Stimulated activated naive CD8-positive, alpha-beta T cell treated with anti-CD3 and anti-CD28 coated beads, Interleukin-15, Interleukin-2, amounts not matched to agents 100 U/mL and 50 U/mL, for 24 hours (primary cell): ENCODE results near the gene SRSF3.
A peak's percentile ranks its signal among the peaks of the same experiment; 100 is the strongest.
"Not testable (repeated sequence)": the region's sequence is repeated elsewhere in the genome, so short reads cannot be mapped to it uniquely, and the experiment has no call there.

Experiments
- ATAC-seq: fragments of 150-1000 bp; cut with Tn5 transposase; one replicate; pipeline ENCODE4 v1.10.0; 2021
- DNase-seq: peaks from one replicate; pipeline ENCODE4 v3.0.0; 2021

SRSF3 gene

GRCh38 chr6:36605143-36605542, 11.0 kb downstream of the SRSF3 start:
- no peak for ATAC-seq
- no peak for DNase-seq

DNA sequence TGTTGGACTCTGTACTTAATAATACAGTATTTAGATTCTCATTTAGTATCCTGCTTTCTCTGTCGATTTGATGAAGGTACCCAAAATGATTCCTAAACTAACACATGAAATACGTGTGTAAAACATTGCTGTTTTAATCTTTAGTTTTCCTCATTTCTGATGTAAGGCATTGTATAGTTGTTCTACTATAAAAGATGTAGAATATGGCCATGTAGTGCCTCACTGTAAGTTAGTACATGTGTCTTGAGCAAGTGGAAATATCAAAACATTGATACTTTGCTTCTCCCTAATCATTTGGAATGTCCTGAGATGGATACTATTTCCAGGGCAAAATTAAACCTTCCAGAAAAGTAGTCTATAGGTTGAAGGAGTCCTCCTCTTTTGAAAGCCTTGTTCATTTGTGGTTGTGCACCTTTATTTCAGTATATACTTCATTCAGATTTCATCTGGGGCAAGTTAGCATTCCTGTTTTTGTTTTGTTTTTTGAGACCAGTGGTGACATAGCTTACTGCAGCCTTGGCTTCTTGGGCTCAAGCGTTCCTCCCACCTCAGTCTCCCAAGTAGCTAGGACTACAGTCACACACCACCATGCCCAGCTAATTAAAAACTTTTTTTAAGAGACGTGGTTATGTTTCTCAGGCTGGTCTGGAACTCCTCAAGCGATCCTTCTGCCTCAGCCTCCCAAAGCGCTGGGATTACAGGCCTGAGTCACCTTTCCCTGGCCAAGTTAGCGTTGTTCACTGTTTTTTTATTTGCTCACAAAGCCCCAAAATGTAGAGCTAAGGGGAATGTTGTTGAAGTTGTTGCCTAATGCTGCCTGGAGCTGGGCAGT, 11.6 kb downstream of the SRSF3 start:
- DNase-seq = no peak
- no peak for ATAC-seq

DNA sequence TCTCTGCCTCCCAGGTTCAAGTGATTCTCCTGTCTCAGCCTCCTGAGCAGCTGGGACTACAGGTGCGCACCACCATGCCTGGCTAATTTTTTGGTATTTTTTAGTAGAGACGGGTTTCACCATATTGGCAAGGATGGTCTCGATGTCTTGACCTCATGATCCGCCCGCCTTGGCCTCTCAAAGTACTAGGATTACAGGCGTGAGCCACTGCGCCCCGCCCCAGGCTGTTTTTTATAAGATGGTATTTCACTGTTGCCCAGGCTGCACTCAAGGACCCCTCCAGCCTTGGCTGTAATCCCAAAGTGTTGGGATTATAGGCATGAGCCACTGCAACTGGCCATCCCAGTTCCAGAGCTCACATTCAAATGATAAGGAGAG, 13.1 kb downstream of the SRSF3 start:
- not testable (repeated sequence) for DNase-seq, ATAC-seq

DNA sequence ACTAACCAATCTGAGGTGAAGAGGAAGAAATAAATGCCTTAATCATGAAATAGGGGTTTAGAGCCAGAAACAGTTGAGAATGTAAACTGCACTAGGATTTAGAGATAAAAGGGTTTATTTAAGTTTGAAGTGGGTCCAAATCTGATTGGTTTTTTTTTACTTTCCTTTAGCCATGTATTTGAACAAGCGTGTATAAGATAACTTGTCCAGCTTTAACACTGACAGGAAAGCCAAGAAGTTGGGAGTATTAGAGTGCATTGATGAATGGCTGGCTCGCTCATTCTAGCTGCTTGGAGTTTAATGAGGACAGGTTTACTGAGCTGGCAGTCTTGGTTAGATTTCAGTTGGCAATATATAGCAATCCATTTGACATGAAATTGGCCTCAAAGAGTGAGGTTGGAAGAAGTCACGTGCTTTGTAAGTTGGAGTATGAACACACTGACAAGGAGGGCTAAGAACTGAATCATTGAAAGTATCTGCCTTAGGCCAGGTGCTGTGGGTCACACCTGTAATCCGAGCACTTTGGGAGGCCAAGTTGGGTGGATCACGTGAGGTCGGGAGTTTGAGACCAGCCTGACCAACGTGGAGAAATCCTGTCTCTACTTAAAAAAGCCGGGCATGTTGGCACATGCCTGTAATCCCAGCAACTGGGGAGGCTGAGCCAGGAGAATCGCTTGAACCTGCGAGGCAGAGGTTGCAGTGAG, 13.7 kb downstream of the SRSF3 start:
- no peak for DNase-seq
- ATAC-seq = no peak

- ATAC-seq (no peak), DNase-seq (no peak)
Measured at GRCh38 chr6:36608788-36609563, 14.8 kb downstream of the SRSF3 start.

- DNase-seq = no peak
- no peak for ATAC-seq
Measured at GRCh38 chr6:36609582-36609981, 15.4 kb downstream of the SRSF3 start.

- ATAC-seq (no peak), DNase-seq (no peak)
Measured at GRCh38 chr6:36610041-36610955, 16.1 kb downstream of the SRSF3 start.

DNA sequence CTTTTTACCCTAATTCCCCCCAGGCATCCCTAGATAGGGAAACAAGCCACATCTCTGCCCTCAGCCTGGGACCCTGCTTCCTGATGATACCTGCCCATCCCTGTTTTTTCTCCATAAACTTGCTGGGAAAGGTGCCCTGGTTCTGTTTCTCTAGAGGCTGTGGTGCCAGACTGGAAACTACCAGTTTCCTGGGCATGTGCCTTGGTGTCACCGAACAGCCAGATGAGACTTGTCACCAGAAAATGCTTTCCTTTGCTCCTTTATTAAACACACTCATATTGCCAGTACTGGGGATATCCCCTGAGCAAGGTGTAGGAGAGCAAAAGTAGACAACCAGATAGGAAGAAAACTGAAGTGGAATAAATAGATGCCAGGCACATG, 16.8 kb downstream of the SRSF3 start:
- DNase-seq = no peak
- no peak for ATAC-seq

- not testable (repeated sequence) for ATAC-seq, DNase-seq
Measured at GRCh38 chr6:36611679-36612078, 17.5 kb downstream of the SRSF3 start.

GRCh38 chr6:36612101-36612625, 18.0 kb downstream of the SRSF3 start:
- DNase-seq (no peak), ATAC-seq (no peak)

GRCh38 chr6:36613200-36613995, 19.2 kb downstream of the SRSF3 start:
- DNase-seq (no peak), ATAC-seq (no peak)

DNA sequence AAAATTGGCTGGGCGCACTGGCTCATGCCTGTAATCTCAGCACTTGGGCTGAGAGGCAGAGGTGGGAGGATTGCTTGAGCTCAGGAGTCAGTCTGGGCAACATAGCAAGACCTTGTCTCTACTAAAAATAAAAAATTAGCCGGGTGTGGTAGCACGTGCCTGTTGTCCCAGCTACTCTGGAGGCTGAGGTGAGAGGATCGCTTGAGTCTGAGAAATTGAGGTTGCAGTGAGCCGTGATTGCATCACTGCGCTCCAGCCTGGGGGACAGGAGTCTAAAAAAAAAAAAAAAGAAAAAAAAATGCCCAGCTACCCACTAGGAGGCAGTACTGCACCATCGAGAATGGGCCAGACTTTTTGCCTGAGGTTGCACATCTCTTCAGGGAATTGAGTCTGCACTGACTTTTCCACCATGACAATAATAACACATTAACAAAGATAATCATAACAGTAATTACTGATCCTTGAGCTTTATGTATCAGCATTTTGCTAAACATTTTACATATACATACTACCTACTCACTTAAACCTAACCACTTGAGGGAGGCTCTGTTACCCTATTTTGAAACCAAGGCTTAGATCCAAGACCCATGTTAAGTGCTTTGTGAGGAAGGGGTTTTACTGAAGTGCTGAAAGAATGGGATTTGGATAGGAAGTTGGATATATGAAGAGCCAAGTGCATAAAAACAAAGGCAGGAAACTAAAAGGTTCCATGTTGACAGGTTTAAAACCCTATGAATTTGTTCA, 21.0 kb downstream of the SRSF3 start:
- peak; percentile 36 for DNase-seq
- ATAC-seq = peak; percentile 50

GRCh38 chr6:36616893-36617521, 22.8 kb downstream of the SRSF3 start:
- DNase-seq = no peak
- ATAC-seq = no peak

GRCh38 chr6:36618366-36619355, 24.5 kb downstream of the SRSF3 start:
- no peak for ATAC-seq
- no peak for DNase-seq

DNA sequence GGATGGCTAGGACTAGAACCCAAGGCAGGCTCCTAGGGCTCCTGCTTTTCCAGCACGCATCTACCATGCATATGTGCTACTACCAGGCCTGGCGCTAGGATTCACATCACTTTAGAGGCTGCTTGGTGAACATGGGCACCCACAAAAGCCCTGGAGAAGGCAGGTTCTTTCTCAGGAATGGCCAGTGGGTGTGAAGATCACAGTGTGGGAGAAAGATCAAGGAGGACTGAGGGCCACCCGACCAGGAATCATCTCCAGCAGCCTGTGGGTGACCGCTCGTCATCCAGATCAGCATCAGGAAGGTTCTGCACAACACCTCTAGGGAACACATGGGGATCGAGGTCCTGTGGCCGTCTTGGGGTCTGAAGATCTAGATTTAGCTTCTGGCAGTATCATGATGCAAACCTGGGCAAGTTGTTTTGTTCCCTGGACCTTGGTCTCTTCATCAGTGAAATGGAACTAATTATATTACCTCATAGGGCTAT, 27.3 kb downstream of the SRSF3 start:
- no peak for ATAC-seq
- DNase-seq = no peak

GRCh38 chr6:36622901-36623546, 28.9 kb downstream of the SRSF3 start:
- no peak for DNase-seq

More at GRCh38 chr6:36622901-36623546, 28.9 kb downstream of the SRSF3 start:
- ATAC-seq = no peak
